K562 (cell line): ENCODE results near the gene GARIN5B. TPM values are rescaled to one million over a fixed set of nuclear protein-coding genes. Genes with fewer than 3 reads are reported as not detected.

ENCODE experiments used
- ATAC-seq: fragments of 200-7000 bp; cut with Tn5 transposase; 3 replicates; pipeline ENCODE4 v1.9.1; 2020; ENCODE audit warnings: moderate library complexity
- BruUV-seq: library from RNA; stranded (reverse); fragments of 400-500 nt; replicated peaks from 2 replicates; lab custom pipeline; 2021; lab: Mats Ljungman, UMichigan
- CTCF ChIA-PET: fragments of 300-600 bp; formaldehyde crosslinking; extraction: SDS; loops from one replicate; lab custom pipeline; 2021; ENCODE audit warnings: low intra/inter-chr PET ratio; lab: Yijun Ruan, JAX
- POLR2A ChIA-PET: fragments of 300-600, 350-650 bp; sonication (Branson Sonifier 250); formaldehyde crosslinking; extraction: SDS; loops from one replicate; lab custom pipeline; 2021; ENCODE audit warnings: antibody characterized with exemption, inconsistent platforms; lab: Yijun Ruan, JAX
- DNase-seq, 4 experiments: peaks; one replicate each; pipeline versions ENCODE4 v3.0.0 to v3.0.0-alpha.2; 2011 to 2018; ENCODE audit warnings: low spot score in 3 of 4, mixed read lengths in 3 of 4; ENCODE audit errors: extremely low read depth in 1 of 4
- FAIRE-seq: peaks from 2 replicates; lab custom pipeline; 2011; peaks lifted over from hg19 to GRCh38; lab: Jason Lieb, UNC
- H2AFZ ChIP-seq: 2 replicates; pipeline ENCODE4 v1.6.0; 2011; ENCODE audit warnings: low read depth, low read length, control low read depth, inconsistent platforms
- H3K27ac ChIP-seq: fragments of 200-600 bp; 3 replicates; pipeline ENCODE4 v1.8.0; 2011; ENCODE audit warnings: low read depth, mild to moderate bottlenecking, control low read depth, inconsistent platforms, low read length, moderate library complexity, mixed read lengths; ENCODE audit errors: extremely low read depth
- H3K27me3 ChIP-seq, 2 experiments: fragments of 300-600 bp in 1 of 2; 2 replicates in 1 of 2; 3 replicates in 1 of 2; pipeline versions ENCODE4 v1.6.0 to v1.8.0; 2011; ENCODE audit warnings: inconsistent platforms in 2 of 2, low read length in 2 of 2, mild to moderate bottlenecking in 1 of 2, mixed read lengths in 1 of 2, moderate library complexity in 1 of 2; ENCODE audit not compliant: control insufficient read depth in 2 of 2, insufficient read depth in 2 of 2
- H3K36me3 ChIP-seq: fragments of 300-600 bp; 3 replicates; pipeline ENCODE4 v1.8.0; 2011; ENCODE audit warnings: mild to moderate bottlenecking, low read length, inconsistent platforms; ENCODE audit not compliant: control insufficient read depth, insufficient read depth
- H3K4me1 ChIP-seq, 2 experiments: fragments of 200-600 bp in 1 of 2; replicated peaks in 1 of 2; 2 replicates in 1 of 2; 3 replicates in 1 of 2; pipeline versions ENCODE4 v1.5.1 to v1.8.0; 2011; ENCODE audit warnings: inconsistent platforms in 2 of 2, low read length in 2 of 2, mild to moderate bottlenecking in 1 of 2, mixed read lengths in 1 of 2, moderate library complexity in 1 of 2; ENCODE audit not compliant: control insufficient read depth in 2 of 2, insufficient read depth in 2 of 2
- H3K4me2 ChIP-seq: 2 replicates; pipeline ENCODE4 v1.6.1; 2011; ENCODE audit warnings: low read length, control low read depth, inconsistent platforms, mixed read lengths; ENCODE audit not compliant: insufficient read depth
- H3K4me3 ChIP-seq: fragments of 200-600 bp; sonication (generic), shearing (Covaris generic); 2 replicates; pipeline ENCODE4 v1.5.1; 2016; ENCODE audit warnings: control low read depth, inconsistent platforms
- H3K79me2 ChIP-seq: fragments of 200-600 bp; 3 replicates; pipeline ENCODE4 v1.8.0; 2011; ENCODE audit warnings: low read length, inconsistent platforms; ENCODE audit not compliant: control insufficient read depth, insufficient read depth
- H3K9ac ChIP-seq, 2 experiments: 2 replicates each; pipeline versions ENCODE4 v1.6.0 to v1.6.1; 2011; ENCODE audit warnings: low read depth in 2 of 2, low read length in 2 of 2, control low read depth in 1 of 2, inconsistent platforms in 1 of 2, mild to moderate bottlenecking in 1 of 2, mixed read lengths in 1 of 2; ENCODE audit not compliant: insufficient read depth in 1 of 2
- H3K9me1 ChIP-seq: one replicate; pipeline ENCODE4 v1.6.0; 2011; ENCODE audit warnings: inconsistent platforms, mild to moderate bottlenecking, low read length, moderate library complexity; ENCODE audit not compliant: control insufficient read depth, insufficient read depth
- H3K9me3 ChIP-seq: replicated peaks from 2 replicates; pipeline ENCODE4 v1.5.1; 2011; ENCODE audit warnings: low read depth, low read length, inconsistent platforms; ENCODE audit not compliant: control insufficient read depth, insufficient read depth
- H4K20me1 ChIP-seq: replicated peaks from 2 replicates; pipeline ENCODE4 v1.6.1; 2011; ENCODE audit warnings: low read length, inconsistent platforms, mixed read lengths; ENCODE audit not compliant: control insufficient read depth, insufficient read depth
- E2F6 ChIP-seq, 2 experiments: IDR thresholded peaks; 2 replicates each; pipeline ENCODE4 v1.6.1; 2011; ENCODE audit warnings: borderline replicate concordance in 1 of 2, control low read depth in 1 of 2, low read depth in 1 of 2, low read length in 1 of 2, mild to moderate bottlenecking in 1 of 2, mixed read lengths in 1 of 2, moderate library complexity in 1 of 2; ENCODE audit not compliant: insufficient read depth in 1 of 2, insufficient read length in 1 of 2, poor library complexity in 1 of 2, severe bottlenecking in 1 of 2; ENCODE audit errors: extremely low read depth in 1 of 2
- JUND ChIP-seq, 2 experiments: IDR thresholded peaks; 2 replicates in 1 of 2; 3 replicates in 1 of 2; pipeline ENCODE4 v1.6.1; 2011; ENCODE audit warnings: borderline replicate concordance in 2 of 2, low read depth in 2 of 2, low read length in 2 of 2, improper control_type of control experiment in 1 of 2, missing biosample characterization in 1 of 2, missing genetic modification characterization in 1 of 2, missing genetic modification reagents in 1 of 2
- NCOR1 ChIP-seq: fragments of 450-650 bp; IDR thresholded peaks from 2 replicates; pipeline ENCODE4 v1.6.1; 2016; ENCODE audit warnings: mild to moderate bottlenecking, moderate library complexity
- NRF1 ChIP-seq, 2 experiments: fragments of 450-650 bp; IDR thresholded peaks in 1 of 2; conservative IDR thresholded peaks in 1 of 2; 2 replicates each; pipeline ENCODE4 v1.6.1; 2014; ENCODE audit warnings: mild to moderate bottlenecking in 2 of 2
- SP1 ChIP-seq: sonication (generic); formaldehyde crosslinking; IDR thresholded peaks from 2 replicates; pipeline ENCODE4 v1.8.1; 2022; ENCODE audit warnings: mild to moderate bottlenecking, missing genetic modification reagents
- TAF1 ChIP-seq: IDR thresholded peaks from 2 replicates; pipeline ENCODE4 v1.6.1; 2011; ENCODE audit warnings: mild to moderate bottlenecking, low read length, moderate library complexity; ENCODE audit not compliant: insufficient read depth, control insufficient read depth, severe bottlenecking; ENCODE audit errors: extremely low read depth
- VEZF1 ChIP-seq: fragments of 200-800 bp; sonication (Bioruptor generic); IDR thresholded peaks from 2 replicates; pipeline ENCODE4 v1.6.1; 2017; ENCODE audit warnings: missing genetic modification characterization, missing compliant biosample characterization
- WGBS: fragments of 100-300 bp; shearing (Covaris generic); methylation state at CpG from one replicate; pipeline ENCODE4 v1.1.6; 2016; ENCODE audit warnings: low coverage, mixed read lengths; ENCODE audit not compliant: insufficient coverage; ENCODE audit errors: missing lambda C conversion rate; 5-methylcytosine and 5-hydroxymethylcytosine counted together
- in situ Hi-C: fragments of 300-500 bp; cut with MboI; formaldehyde crosslinking; loops from 4 replicates; pipeline ENCODE4 v1.15.0; 2018; ENCODE audit warnings: inconsistent platforms, mixed read lengths
- intact Hi-C: fragments of 100-400 bp; cut with micrococcal nuclease; formaldehyde crosslinking; loops from 2 replicates; pipeline ENCODE4 v1.14.2; 2022
- polyA plus RNA-seq, 8 experiments: library from polyadenylated mRNA; depleted of rRNA in 4 of 8; stranded (reverse) in 5 of 8; unstranded in 3 of 8; fragments of >200 nt; fragmentation: Nextera tagmentation in 2 of 8; fragmentation: Illumina TruSeq in 1 of 8; extraction: Ambion mirVana in 2 of 8; extraction: Trizol in 1 of 8; gene quantifications; 2 replicates each; pipeline versions ENCODE4 v1.2.1 to v1.2.3, GENCODE V29; 2011 to 2014; ENCODE audit warnings: inconsistent platforms in 1 of 8, missing spikeins in 1 of 8
- total RNA-seq, 7 experiments: library from RNA; depleted of rRNA in 6 of 7; stranded (reverse); fragments of >200 nt in 6 of 7; fragmentation: Illumina TruSeq in 2 of 7; extraction: Trizol in 2 of 7; gene quantifications; 2 replicates each; pipeline versions ENCODE4 v1.2.1 to v1.2.3, GENCODE V29; 2011 to 2021; ENCODE audit warnings: low replicate concordance in 1 of 7
- TF ChIP-seq, protein P1 (sequence below): fragments of 450-650 bp; IDR thresholded peaks from 2 replicates; pipeline ENCODE4 v1.6.1; 2017; ENCODE audit warnings: antibody characterized with exemption, mild to moderate bottlenecking
- TF ChIP-seq, protein P2 (sequence below), 2 experiments: fragments of 450-650 bp; conservative IDR thresholded peaks; 2 replicates each; pipeline ENCODE4 v1.6.1; 2017; ENCODE audit warnings: mild to moderate bottlenecking in 2 of 2, moderate library complexity in 2 of 2

The GARIN5B gene
- total and polyA plus RNA-seq, 9 of the 15 experiments (the other 6 are each of a cell fraction or from before 2014, with no cell fraction given): not detected

DNA sequence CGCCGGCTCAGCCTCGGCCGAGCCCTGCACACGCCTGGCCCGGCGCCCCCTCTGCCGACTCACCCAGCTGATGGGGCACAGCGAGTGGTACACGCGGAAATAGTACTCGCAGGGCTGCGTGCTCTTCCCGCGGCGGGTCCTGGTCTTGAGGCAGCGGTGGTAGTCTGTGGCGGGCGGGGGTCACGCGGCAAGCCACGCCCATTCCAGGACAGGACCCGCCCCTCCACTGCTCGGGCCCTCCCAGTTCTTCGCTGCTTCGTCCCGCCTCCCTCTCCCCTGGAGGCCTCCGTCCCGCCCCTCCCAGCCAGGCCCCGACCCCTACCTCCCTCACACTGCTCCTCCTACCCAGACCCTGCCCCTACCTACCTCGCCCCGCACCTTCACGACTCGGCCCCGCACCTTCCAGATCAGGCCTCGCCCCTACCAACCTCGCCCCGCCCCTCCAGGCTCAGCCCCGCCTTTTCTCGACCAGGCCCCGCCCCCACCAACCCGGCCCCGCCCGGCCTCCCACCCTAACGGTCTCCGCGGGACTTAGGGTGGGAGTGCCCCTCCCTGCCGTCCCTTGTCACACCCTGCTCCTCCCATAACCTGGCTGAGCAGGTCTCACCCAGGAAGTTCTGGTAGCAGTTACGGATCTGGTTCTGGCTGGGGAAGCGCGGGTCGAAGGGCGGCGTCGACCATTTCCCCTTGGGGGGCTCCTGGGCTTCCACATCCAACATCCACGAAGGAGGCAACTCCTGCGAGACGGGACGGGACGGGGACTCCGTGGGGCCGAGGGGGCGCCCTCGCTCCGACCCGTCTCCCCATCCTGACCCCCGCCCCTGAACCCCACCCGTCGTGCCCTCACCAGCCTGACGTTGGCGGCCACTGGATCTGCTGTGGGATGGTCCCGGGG is 9.0 kb downstream of the GARIN5B start:
- Histone ChIP-seq H3K27me3 (peaks cover 9 to 21% of the 10 kb centered on the region in 2 experiments; a peak in 4 of 5 replicates), H3K4me3 (peak overlapping the region; percentile 64), H2AFZ (peak overlapping the region; percentile 88), H3K4me2 (peak overlapping the region; percentile 85), H3K9me3 (no peaks in the 10 kb centered on the region), H3K9me1 (no peaks in the 10 kb centered on the region), H3K36me3 (no peaks in the 10 kb centered on the region), H4K20me1 (peaks cover 6% of the 10 kb centered on the region; the same call in 1 of the 2 replicates), H3K27ac (peak overlapping the region; percentile 49; the same call in 2 of the 3 replicates), H3K79me2 (no peaks in the 10 kb centered on the region), H3K9ac (peak overlapping the region; percentile 50 to 92), H3K4me1 (peaks cover 4 to 50% of the 10 kb centered on the region in 2 experiments; a peak in 4 of 5 replicates)
- CTCF ChIA-PET: no interaction called here
- WGBS: 0% methylated on average over 14 of the region's 72 CpGs
- no TSS peak for BruUV-seq
- POLR2A ChIA-PET: interaction anchor here (0.9 to 2.4 kb wide), 4 partner anchors 13 to 83 kb away, joined by 3 to 11 read pairs (median 5); partner anchors contain the start of genes KMT5C and UBE2S
- DNase-seq (peak; percentile 82 to 97 (median 97)), FAIRE-seq (peak; percentile 81), ATAC-seq (peak; percentile 96)
- intact Hi-C loops: no loop called here
- in situ Hi-C loops: no loop called here
- no peak for TF ChIP-seq JUND (IDR thresholded peaks at IDR 0.05; ENCODE audit: borderline replicate concordance, low read depth, low read length)
- TF ChIP-seq JUND (tag; IDR thresholded peaks at IDR 0.05; ENCODE audit: borderline replicate concordance, low read depth, low read length): no peak
- peak; percentile 25 for TF ChIP-seq TAF1
- no peak for TF ChIP-seq NCOR1
- TF ChIP-seq E2F6 (IDR thresholded peaks at IDR 0.05; ENCODE audit: borderline replicate concordance in 1 of 2, extremely low read depth in 1 of 2, insufficient read depth in 1 of 2, insufficient read length in 1 of 2, low read depth in 1 of 2, low read length in 1 of 2, poor library complexity in 1 of 2, severe bottlenecking in 1 of 2): peak; percentile 44 to 73
- TF ChIP-seq VEZF1: peak; percentile 62
- TF ChIP-seq NRF1 (conservative IDR thresholded peaks at IDR 0.05 in 1 of 2, IDR thresholded peaks at IDR 0.05 in 1 of 2): 0 out of 4 replicates have a peak, but pooled peaks have one; percentile 18 to 24
- TF ChIP-seq, protein P1, sequence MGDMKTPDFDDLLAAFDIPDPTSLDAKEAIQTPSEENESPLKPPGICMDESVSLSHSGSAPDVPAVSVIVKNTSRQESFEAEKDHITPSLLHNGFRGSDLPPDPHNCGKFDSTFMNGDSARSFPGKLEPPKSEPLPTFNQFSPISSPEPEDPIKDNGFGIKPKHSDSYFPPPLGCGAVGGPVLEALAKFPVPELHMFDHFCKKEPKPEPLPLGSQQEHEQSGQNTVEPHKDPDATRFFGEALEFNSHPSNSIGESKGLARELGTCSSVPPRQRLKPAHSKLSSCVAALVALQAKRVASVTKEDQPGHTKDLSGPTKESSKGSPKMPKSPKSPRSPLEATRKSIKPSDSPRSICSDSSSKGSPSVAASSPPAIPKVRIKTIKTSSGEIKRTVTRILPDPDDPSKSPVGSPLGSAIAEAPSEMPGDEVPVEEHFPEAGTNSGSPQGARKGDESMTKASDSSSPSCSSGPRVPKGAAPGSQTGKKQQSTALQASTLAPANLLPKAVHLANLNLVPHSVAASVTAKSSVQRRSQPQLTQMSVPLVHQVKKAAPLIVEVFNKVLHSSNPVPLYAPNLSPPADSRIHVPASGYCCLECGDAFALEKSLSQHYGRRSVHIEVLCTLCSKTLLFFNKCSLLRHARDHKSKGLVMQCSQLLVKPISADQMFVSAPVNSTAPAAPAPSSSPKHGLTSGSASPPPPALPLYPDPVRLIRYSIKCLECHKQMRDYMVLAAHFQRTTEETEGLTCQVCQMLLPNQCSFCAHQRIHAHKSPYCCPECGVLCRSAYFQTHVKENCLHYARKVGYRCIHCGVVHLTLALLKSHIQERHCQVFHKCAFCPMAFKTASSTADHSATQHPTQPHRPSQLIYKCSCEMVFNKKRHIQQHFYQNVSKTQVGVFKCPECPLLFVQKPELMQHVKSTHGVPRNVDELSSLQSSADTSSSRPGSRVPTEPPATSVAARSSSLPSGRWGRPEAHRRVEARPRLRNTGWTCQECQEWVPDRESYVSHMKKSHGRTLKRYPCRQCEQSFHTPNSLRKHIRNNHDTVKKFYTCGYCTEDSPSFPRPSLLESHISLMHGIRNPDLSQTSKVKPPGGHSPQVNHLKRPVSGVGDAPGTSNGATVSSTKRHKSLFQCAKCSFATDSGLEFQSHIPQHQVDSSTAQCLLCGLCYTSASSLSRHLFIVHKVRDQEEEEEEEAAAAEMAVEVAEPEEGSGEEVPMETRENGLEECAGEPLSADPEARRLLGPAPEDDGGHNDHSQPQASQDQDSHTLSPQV: no peak
- TF ChIP-seq, protein P2, sequence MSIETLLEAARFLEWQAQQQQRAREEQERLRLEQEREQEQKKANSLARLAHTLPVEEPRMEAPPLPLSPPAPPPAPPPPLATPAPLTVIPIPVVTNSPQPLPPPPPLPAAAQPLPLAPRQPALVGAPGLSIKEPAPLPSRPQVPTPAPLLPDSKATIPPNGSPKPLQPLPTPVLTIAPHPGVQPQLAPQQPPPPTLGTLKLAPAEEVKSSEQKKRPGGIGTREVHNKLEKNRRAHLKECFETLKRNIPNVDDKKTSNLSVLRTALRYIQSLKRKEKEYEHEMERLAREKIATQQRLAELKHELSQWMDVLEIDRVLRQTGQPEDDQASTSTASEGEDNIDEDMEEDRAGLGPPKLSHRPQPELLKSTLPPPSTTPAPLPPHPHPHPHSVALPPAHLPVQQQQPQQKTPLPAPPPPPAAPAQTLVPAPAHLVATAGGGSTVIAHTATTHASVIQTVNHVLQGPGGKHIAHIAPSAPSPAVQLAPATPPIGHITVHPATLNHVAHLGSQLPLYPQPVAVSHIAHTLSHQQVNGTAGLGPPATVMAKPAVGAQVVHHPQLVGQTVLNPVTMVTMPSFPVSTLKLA (conservative IDR thresholded peaks at IDR 0.05): peak in 1 of 2 experiments; percentile 32; a peak in 1 of 4 replicates
- peak; percentile 63 for TF ChIP-seq SP1 (CRISPR knock-in tag)
